ENCODE data around the gene WBP1.

- TF ChIP-seq CTCF (conservative IDR thresholded peaks at IDR 0.05; ENCODE audit: low read length) (no peak), EZH2phosphoT487 (IDR thresholded peaks at IDR 0.05; ENCODE audit: borderline replicate concordance) (no peak)
Measured at GRCh38 chr2:74457549-74458131, 598 bp upstream of the WBP1 start.
